Fibroblast of skin of back (primary cell): Measurements from ENCODE around the gene TMEM243. TPM values are rescaled to one million over a fixed set of nuclear protein-coding genes. Genes with fewer than 3 reads are reported as not detected.
"Not testable (repeated sequence)": the region's sequence is repeated elsewhere in the genome, so short reads cannot be mapped to it uniquely, and the experiment has no call there.

Experiments used
- DNase-seq: peaks from one replicate; pipeline ENCODE4 v3.0.0-alpha.2; 2013
- polyA plus RNA-seq, 2 experiments: library from polyadenylated mRNA; unstranded; fragments of 120-200 nt; gene quantifications; one replicate each; pipeline ENCODE4 v1.2.1, GENCODE V29; 2013; ENCODE audit not compliant: insufficient read length in 2 of 2

TMEM243 gene, protein sequence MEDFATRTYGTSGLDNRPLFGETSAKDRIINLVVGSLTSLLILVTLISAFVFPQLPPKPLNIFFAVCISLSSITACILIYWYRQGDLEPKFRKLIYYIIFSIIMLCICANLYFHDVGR
- 17.3 TPM for polyA plus RNA-seq (2013, experiment 1 of 2; ENCODE audit: insufficient read length)
- 18.7 TPM for polyA plus RNA-seq (2013, experiment 2 of 2; ENCODE audit: insufficient read length)

- peak; percentile 73 for DNase-seq
These were observed at the start of gene TMEM243 for GRCh38 chr7:87219545-87220025. Gene TMEM243 (minus strand): TSS chr7:87219732. CDS start chr7:87219503, 229 bp downstream.

DNA sequence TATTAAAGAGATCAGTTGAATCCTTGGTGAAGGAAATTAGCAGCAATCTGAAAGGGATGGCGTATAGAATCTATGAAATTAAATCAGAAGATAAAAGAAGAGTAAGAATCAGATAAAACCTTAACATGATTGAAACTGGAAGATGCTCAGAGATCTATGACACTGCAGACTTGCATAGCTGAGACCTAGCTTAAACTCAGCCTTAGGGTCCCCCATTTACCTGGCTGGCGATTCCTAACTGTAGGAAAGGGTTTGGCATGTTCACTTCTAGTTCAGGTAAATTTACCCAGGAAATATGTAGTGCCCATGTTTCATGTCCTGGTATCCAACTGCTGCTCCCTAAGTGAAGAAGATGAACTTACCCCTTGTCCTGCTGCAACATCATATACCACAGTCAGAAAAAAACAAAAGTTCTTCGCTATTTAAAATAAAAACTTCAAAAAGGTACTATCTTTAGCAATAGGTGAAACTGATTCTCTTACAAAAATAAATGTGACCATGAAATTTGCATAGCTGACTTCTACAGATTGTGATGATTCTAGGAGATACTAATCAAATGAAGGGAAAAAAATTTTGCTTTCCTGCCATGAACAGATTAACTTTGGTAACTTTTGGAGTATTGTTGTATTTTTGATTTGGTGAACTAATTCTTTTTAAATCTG lies 47.8 kb upstream of the TMEM243 start:
- DNase-seq = no peak

- no peak for DNase-seq
These were observed 44.0 kb upstream of the TMEM243 start for GRCh38 chr7:87263537-87263936.

GRCh38 chr7:87253589-87254087 lies 34.1 kb upstream of the TMEM243 start:
- no peak for DNase-seq

GRCh38 chr7:87245671-87246070 lies 26.1 kb upstream of the TMEM243 start:
- not testable (repeated sequence) for DNase-seq

DNA sequence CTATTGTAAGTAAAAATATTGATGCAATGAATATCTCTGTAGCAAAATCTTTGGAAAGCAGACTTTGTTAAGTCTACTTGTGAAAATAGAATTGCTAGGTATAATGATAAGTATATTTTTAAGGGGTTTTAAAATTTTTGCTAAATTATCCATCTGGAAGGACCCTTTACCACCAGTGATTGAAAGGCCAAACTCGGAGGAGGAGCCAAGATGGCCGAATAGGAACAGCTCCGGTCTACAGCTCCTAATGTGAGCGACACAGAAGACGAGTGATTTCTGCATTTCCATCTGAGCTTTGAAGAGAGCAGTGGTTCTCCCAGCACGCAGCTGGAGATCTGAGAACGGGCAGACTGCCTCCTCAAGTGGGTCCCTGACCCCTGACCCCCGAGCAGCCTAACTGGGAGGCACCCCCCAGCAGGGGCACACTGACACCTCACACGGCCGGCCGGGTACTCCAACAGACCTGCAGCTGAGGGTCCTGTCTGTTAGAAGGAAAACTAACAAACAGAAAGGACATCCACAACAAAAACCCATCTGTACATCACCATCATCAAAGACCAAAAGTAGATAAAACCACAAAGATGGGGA lies 19.0 kb upstream of the TMEM243 start:
- not testable (repeated sequence) for DNase-seq

GRCh38 chr7:87234949-87235348 lies 15.4 kb upstream of the TMEM243 start:
- DNase-seq = peak; percentile 41

DNA sequence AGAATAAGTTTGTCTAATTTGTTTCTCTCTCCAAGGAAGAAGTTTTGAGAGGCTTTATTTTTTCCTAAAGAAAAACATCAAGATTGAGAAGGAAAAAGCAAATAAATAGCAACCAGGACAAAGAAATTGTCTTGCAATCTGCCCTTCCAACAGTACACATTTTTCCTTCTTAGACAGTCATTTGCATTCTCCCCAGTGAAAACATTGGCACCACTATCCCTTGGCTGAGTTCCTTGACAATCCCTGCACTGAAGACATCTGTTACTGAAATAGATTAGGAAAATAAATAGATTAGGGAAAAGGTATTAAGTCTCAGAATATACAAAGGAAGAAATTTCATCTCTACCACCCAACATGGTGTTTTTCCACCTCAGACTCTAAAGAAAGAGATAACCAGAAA lies 12.2 kb upstream of the TMEM243 start:
- no peak for DNase-seq

- no peak for DNase-seq
These were observed 11.7 kb upstream of the TMEM243 start for GRCh38 chr7:87231258-87231657.

- no peak for DNase-seq
These were observed 7.0 kb upstream of the TMEM243 start for GRCh38 chr7:87226495-87226894.

- DNase-seq = peak; percentile 52
These were observed 6.2 kb upstream of the TMEM243 start for GRCh38 chr7:87225696-87226095.

GRCh38 chr7:87223666-87224065 lies 4.1 kb upstream of the TMEM243 start:
- peak; percentile 16 for DNase-seq

- no peak for DNase-seq
These were observed 1.2 kb upstream of the TMEM243 start for GRCh38 chr7:87220734-87221215.

- DNase-seq = peak; percentile 79
These were observed 648 bp upstream of the TMEM243 start for GRCh38 chr7:87220026-87220733.

DNA sequence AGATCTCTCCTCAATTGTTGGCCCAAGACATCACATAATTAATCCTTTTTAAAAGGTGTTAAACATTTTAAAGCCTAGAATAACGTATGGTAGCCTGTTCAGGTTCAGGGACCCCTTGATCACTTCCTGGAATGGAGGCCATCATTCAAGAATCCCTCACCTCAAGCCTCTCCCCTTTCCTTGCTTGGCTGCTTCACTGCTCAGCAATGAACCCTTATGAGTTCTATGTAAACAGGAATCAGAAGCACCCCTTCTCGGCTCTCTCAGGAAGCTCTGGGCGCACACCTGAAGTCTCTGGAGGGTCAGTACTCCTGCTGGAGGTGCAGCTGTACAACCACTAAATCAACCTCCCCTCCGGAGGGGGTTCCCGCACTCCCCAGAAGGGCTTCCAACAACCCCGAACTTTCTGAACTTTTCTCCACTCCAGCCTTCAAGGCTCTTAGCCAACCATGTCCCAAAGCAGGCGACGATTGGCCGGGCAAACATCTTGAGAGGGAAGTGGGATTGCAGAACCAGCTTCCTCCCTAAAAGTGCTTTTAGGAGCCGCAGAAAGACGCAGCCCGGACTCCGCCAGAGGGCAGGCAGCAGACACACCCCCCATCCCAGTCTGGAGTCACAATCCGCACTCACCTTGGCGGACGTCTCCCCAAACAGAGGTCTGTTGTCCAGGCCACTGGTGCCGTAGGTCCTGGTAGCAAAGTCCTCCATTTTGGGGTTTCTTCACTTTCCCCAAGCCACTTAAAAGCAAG lies 562 bp downstream of the TMEM243 start:
- DNase-seq = peak; percentile 33

- DNase-seq = no peak
These were observed 1.4 kb downstream of the TMEM243 start for GRCh38 chr7:87217983-87218653.

- no peak for DNase-seq
These were observed 2.6 kb downstream of the TMEM243 start for GRCh38 chr7:87216701-87217508.

DNA sequence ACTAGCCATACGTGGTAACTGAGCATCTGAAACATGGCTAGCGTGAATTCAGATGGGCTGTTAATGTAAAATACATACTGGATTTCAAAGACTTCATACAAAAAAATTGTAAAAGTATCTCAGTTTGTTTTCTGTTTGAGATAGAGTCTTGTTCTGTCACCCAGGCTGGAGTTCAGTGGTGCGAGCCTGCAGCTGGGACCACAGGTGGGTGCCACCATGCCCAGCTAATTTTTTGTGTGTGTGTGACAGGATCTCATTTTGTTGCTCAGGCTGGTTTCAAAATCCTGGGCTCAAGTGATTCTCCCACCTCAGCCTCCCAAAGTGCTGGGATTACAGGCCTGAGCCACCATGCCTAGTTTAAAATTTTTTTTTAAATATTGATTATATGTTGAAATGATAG lies 4.5 kb downstream of the TMEM243 start:
- DNase-seq = no peak

GRCh38 chr7:87213811-87214210 lies 5.7 kb downstream of the TMEM243 start:
- DNase-seq = peak; percentile 63

DNA sequence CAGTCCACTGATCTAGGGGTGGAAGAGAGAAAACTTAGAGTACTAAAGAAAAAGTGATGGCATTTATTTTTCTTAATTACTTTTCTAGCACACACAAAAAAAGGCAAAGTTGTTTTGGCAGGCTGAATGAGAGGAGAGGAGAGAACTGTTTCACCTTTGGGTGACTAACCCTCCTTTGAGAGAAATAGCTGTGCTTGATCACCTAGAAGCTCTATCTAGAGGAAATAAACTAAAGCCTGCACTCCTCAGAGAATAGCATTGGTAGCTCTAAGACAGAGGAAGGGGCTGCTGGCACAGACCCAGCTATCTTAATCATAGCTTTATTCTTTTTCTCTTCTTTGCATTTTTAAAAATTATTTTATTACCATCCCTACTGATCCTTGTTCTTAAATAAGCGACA lies 6.3 kb downstream of the TMEM243 start:
- DNase-seq = no peak

GRCh38 chr7:87212498-87212897 lies 7.0 kb downstream of the TMEM243 start:
- no peak for DNase-seq
